ENCODE data around the gene JAML.

DNA sequence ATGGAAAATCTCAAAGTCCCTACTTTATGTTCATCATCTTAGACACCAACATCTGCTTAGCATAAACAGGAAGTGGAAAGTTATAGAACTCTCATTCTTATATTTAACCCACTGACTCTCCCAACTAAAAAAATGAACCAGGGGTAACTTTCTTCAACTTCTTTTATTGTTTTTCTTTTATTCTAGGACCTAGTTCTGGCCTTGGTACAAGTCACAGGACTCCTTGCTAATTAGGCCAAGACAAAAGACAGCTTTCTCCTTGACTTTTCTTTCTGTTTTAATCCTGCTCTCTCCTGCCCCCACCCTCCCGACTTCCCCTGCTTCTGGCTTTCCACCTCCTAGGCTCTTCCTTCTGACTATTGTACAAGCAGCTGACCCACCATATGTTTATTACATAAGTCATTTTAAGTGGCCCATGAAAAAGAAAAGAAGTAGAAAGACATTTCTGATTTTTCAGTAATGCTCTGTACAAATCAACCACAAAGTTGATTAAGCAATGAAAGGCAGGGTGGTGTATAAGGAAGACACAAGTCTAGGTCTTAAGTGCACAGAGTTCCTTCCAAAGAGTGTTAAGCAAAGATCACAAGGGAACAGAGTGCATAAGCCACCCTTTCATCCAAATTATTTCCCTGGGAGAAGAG lies 18.3 kb downstream of the JAML start:
- TF ChIP-seq, protein P1, sequence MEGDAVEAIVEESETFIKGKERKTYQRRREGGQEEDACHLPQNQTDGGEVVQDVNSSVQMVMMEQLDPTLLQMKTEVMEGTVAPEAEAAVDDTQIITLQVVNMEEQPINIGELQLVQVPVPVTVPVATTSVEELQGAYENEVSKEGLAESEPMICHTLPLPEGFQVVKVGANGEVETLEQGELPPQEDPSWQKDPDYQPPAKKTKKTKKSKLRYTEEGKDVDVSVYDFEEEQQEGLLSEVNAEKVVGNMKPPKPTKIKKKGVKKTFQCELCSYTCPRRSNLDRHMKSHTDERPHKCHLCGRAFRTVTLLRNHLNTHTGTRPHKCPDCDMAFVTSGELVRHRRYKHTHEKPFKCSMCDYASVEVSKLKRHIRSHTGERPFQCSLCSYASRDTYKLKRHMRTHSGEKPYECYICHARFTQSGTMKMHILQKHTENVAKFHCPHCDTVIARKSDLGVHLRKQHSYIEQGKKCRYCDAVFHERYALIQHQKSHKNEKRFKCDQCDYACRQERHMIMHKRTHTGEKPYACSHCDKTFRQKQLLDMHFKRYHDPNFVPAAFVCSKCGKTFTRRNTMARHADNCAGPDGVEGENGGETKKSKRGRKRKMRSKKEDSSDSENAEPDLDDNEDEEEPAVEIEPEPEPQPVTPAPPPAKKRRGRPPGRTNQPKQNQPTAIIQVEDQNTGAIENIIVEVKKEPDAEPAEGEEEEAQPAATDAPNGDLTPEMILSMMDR (conservative IDR thresholded peaks at IDR 0.05; ENCODE audit: low read length) = no peak
- TF ChIP-seq EZH2phosphoT487 (IDR thresholded peaks at IDR 0.05; ENCODE audit: borderline replicate concordance) = no peak
